Measurements from ENCODE around the gene PAK6.
A peak's percentile ranks its signal among the peaks of the same experiment; 100 is the strongest.

PAK6 gene

DNA sequence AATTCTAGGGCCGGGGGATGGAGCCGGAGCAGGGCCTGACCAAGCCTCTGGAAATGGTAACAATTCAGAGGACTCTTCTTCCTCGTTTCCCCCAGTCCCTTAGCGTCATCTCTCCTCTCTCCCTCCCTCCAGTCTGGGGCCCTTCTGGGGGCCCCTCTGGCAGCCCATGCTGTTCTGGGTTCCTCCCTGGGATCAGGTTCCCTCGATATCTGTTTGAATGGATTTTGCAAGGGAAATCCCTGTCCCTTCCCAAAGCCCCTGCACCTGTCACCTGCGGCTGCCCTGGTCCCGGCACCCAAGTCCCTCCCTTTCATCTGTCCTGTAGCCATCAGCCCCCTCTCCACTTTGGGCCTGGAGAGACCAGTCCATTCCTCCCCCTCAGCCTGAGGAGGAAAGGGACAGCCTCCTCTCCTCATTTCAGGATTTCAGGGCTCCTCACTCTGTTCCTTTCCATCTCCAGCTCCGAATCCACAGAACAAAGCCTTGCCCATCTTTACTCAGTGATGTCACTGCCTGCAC is 70.5 kb downstream of the PAK6 start:
- H3K4me3 ChIP-seq (ENCODE audit: low read length) = no peak overlapping the region
- DNase-seq (ENCODE audit: low read depth) = no peak
- TF ChIP-seq, protein P1, sequence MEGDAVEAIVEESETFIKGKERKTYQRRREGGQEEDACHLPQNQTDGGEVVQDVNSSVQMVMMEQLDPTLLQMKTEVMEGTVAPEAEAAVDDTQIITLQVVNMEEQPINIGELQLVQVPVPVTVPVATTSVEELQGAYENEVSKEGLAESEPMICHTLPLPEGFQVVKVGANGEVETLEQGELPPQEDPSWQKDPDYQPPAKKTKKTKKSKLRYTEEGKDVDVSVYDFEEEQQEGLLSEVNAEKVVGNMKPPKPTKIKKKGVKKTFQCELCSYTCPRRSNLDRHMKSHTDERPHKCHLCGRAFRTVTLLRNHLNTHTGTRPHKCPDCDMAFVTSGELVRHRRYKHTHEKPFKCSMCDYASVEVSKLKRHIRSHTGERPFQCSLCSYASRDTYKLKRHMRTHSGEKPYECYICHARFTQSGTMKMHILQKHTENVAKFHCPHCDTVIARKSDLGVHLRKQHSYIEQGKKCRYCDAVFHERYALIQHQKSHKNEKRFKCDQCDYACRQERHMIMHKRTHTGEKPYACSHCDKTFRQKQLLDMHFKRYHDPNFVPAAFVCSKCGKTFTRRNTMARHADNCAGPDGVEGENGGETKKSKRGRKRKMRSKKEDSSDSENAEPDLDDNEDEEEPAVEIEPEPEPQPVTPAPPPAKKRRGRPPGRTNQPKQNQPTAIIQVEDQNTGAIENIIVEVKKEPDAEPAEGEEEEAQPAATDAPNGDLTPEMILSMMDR (IDR thresholded peaks at IDR 0.05; ENCODE audit: insufficient read depth, low read depth, low read length, missing control alignments) = no peak

DNA sequence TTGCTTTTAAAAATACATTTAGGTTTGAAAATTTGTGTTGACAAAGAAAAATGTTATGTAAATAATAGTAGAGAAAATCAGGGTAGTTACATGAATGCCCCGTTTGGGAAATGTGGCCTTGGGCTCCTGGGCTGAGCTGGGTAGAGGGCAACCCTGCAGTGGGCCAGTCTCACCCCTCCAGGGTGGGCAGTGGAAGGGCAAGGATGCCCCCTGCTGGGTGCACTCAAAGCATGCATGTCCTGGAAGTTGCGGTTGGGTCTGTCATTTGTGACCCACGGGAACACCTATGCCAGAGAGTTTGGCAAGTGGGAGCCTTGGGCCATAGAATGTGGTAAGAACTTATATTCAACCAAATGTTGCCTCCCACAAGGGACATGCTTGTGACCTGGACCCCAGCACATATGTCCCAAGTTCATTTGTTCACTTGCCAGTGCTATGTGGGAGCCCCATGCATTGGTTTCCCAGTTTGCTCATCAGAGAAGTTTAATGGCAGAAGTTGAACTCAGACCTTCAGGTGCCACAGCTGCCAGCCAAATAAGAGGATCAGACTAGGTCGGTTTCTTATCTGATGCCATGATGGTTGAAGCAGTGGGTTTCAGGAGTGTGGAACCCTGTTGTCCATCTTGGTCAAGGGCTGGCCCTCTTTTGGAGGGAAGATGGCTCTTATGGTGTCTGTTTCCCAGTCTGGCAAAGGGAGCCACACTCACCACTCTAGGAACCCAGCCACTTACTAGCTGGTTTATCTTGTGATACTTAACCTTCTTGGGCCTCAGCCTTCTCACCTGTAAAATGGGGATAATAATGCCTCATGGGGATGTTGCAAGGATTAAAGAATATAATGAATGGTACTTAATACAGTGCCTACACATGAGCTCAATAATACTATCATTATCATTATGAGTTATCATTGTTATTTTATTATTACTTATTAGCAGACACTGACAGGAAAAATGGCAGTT is 71.4 kb downstream of the PAK6 start:
- TF ChIP-seq, protein P1 (IDR thresholded peaks at IDR 0.05; ENCODE audit: insufficient read depth, low read depth, low read length, missing control alignments) = peak; percentile 57
- peak; percentile 44 for DNase-seq (ENCODE audit: low read depth)
- H3K4me3 ChIP-seq (ENCODE audit: low read length) = no peak overlapping the region

DNA sequence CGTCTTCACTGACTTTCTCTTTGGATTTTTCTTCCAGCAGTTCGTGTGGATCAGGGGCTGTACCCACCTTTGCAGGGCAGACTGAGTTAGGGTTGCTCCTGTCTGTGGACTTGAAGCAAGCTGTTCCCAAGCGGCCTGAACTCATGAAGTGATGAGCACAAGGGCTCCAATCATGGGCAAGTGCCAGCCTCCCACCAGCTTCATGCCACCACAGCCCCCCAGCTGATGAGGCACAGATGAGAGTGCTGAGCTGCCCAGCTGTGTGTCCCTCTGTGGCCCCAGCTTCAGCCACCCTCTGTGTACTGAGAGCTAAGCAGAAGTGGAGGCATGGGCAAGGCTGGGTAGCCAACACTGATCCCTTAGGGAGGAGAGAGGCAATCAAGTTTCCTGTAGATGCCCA is 72.1 kb downstream of the PAK6 start:
- no peak overlapping the region for H3K4me3 ChIP-seq (ENCODE audit: low read length)
- TF ChIP-seq, protein P1 (IDR thresholded peaks at IDR 0.05; ENCODE audit: insufficient read depth, low read depth, low read length, missing control alignments) = no peak
- no peak for DNase-seq (ENCODE audit: low read depth)

DNA sequence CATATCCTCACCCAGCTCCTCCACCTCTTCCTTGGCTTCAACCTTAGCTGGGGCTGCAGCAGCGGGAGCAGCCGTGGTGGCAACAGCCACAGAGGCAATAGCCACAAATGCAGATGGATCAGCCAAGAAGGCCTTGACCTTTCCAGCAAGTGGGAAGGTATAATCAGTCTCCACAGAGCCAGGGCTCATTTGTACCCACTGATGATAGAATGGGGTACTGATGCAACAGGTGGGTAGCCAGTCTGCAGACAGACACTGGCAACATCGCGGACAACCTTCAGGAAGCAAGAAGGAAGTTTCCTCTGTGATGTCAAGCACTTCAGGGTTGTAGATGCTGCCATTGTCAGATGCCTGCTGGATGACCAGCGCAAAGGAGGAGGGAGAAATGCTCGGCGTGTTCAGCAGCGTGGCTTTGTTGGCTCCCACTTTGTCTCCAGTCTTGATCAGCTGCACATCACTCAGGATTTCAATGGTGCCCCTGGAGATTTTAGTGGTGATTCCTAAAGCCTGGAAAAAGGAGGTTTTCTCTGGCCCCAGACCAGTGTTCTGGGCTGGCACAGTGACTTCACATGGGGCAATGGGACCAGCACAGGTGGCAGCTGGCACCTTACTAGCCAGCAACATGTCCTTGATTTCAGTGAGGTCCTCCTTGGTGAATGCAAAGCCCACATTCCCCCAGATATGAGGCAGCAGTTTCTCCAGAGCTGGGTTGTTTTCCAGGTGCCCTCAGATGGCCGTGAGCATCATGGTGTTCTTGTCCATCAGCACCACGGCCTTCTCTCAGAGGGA is 73.7 kb downstream of the PAK6 start:
- H3K4me3 ChIP-seq (ENCODE audit: low read length) = no peak overlapping the region
- TF ChIP-seq, protein P1 (IDR thresholded peaks at IDR 0.05; ENCODE audit: insufficient read depth, low read depth, low read length, missing control alignments) = no peak
- no peak for DNase-seq (ENCODE audit: low read depth)

DNA sequence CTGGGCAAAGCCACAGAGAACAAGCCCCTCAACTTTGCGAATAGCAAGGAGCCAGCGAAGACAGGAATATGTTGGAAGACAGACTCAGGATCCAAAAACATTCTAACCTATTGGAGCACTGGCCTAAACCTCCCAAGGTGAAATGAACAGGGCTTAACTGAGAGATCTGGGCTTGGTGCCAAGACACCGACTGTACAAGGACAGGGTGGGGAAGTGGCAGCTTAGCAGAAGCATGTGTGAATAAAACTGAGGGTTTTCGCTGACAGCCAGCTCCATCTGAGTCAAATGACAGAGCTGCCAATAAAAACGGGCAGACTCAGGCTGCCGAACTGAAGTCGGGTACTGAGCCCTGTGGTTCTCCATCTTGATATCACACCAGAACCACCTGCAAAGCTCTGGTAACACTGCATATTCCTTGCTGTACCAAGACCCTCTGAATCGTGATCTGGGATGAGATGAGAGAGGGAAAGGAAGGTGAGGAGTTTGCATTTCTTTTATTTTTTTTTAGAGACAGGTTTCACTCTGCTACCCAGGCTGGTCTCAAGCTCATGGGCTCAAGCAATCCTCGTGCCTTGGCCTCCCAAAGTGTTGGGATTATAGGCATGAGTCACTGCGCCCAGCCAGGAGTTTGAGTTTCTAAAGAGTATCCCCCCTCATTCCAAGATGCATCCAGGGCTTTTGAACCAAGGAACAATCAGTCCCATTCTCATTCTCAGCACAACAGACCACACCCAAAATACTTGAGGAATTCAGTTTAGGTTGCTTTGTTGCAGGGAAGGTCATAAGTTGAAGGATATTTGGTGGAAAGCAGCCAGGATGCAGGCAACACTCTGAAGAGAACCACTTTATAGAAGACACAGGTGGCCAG is 74.9 kb downstream of the PAK6 start:
- DNase-seq (ENCODE audit: low read depth) = peak; percentile 87
- no peak overlapping the region for H3K4me3 ChIP-seq (ENCODE audit: low read length)
- TF ChIP-seq, protein P1 (IDR thresholded peaks at IDR 0.05; ENCODE audit: insufficient read depth, low read depth, low read length, missing control alignments) = no peak

DNA sequence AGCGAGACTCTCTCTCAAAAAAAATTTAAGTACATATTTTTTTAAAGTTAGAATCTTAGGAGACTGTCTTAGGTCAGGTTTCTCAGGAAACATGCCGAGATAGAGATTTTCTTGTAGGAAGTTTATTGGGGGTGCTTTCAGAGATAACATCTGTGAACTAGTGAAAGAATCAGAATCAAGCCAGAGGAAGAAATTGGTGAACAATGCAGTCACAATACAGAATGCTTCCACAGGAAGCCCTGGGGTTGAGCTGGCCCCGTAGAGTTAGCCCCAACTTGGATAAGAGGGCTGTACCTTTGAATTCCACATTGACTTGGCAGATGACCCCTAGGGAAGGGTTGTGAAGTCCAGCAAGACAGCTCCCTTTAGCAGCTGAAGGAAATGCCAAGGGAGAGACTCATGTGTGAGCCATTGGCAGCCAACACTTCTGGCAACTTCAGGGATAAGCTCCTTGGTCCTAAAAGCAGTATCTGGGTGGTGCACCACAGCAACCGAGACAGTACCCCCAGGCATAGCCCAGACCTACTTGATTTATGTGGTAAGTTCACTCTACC is 75.9 kb downstream of the PAK6 start:
- no peak overlapping the region for H3K4me3 ChIP-seq (ENCODE audit: low read length)
- TF ChIP-seq, protein P1 (IDR thresholded peaks at IDR 0.05; ENCODE audit: insufficient read depth, low read depth, low read length, missing control alignments) = no peak
- peak; percentile 58 for DNase-seq (ENCODE audit: low read depth)

All from epithelial cell of esophagus (primary cell).